ENCODE data around the gene PAM.

GRCh38 chr5:102743900-102744299, 11.2 kb upstream of the PAM start:
- no peak for TF ChIP-seq CTCF (IDR thresholded peaks at IDR 0.05)
- TF ChIP-seq POLR2AphosphoS5 (IDR thresholded peaks at IDR 0.05; ENCODE audit: low read depth, low read length), result no peak

Data from Panc1 (cell line).